Measurements from ENCODE around the gene RPL31. TPM values are rescaled to one million over a fixed set of nuclear protein-coding genes. Genes with fewer than 3 reads are reported as not detected.

RPL31 gene
- polyA plus RNA-seq, 1 of the 3 experiments (the other 2 are of a cell fraction), result 4,488 TPM

DNA sequence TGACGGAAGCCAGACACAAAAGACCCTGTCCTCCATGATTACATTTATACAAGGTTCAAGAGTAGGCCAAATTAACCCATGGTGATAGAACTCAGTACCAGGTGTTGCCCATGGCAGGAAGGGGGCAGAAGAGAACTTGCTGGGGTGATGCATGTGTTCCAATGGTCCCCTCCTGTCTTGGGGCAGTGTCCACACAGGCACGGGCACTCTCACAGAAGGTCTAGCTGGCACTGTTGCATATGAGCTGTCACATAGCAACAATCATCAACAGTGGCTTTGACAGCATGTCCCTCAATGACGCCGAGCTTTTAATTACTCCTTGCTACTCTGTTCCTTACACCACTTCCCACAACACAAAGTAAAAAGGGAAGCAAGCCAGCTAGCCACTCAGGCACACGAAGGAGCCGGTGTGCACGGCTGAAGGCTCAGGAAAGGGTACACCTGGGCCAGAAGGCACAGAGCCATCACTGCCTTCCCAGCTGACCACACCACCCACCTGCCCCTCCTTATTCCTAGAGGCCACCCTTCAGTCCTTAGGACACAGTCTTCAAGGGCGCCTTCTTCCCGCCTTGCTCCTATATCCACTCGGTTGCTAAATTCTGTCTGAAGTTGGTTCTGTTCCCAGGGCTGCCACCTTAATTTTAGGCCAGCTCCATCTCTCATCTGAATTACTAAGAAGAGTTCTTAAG lies 28.9 kb downstream of the RPL31 start:
- Histone ChIP-seq H3K4me3 (ENCODE audit: low read depth in 2 of 2, low read length in 1 of 2) (no peak overlapping the region), H3F3A (replicated peaks; ENCODE audit: insufficient read depth) (no peaks in the 10 kb centered on the region), H3K9me3 (no peaks in the 10 kb centered on the region), H3K4me1 (ENCODE audit: control insufficient read depth in 1 of 2, insufficient read depth in 2 of 2, low read depth in 1 of 2, low read length in 1 of 2) (no peaks in the 10 kb centered on the region; a peak in 1 of 4 replicates), H3K27ac (ENCODE audit: low read depth in 2 of 2, low read length in 1 of 2) (no peak overlapping the region), H2AFZ (ENCODE audit: low read depth) (no peak overlapping the region), H3K9me2 (no peaks in the 10 kb centered on the region), H4K20me1 (ENCODE audit: insufficient read depth) (no peaks in the 10 kb centered on the region), H3K9ac (no peak overlapping the region), H3K27me3 (ENCODE audit: insufficient read depth) (no peaks in the 10 kb centered on the region), H3K36me3 (replicated peaks in 1 of 2; ENCODE audit: control insufficient read depth in 1 of 2, insufficient read depth in 2 of 2, low read length in 1 of 2) (no peaks in the 10 kb centered on the region), H3K4me2 (no peak overlapping the region), H3K79me2 (ENCODE audit: insufficient read depth) (no peaks in the 10 kb centered on the region)
- no peak for TF ChIP-seq USF2 (IDR thresholded peaks at IDR 0.05; ENCODE audit: borderline replicate concordance, low read depth, low read length)
- TF ChIP-seq FOXJ3 (CRISPR knock-in tag; IDR thresholded peaks at IDR 0.05), result no peak
- TF ChIP-seq RCOR1 (IDR thresholded peaks at IDR 0.05; ENCODE audit: low read length), result no peak
- TF ChIP-seq, protein P1, sequence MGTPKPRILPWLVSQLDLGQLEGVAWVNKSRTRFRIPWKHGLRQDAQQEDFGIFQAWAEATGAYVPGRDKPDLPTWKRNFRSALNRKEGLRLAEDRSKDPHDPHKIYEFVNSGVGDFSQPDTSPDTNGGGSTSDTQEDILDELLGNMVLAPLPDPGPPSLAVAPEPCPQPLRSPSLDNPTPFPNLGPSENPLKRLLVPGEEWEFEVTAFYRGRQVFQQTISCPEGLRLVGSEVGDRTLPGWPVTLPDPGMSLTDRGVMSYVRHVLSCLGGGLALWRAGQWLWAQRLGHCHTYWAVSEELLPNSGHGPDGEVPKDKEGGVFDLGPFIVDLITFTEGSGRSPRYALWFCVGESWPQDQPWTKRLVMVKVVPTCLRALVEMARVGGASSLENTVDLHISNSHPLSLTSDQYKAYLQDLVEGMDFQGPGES (IDR thresholded peaks at IDR 0.05; ENCODE audit: low read depth, low read length), result no peak
- TF ChIP-seq GABPA (IDR thresholded peaks at IDR 0.05; ENCODE audit: low read depth), result no peak
- no peak for TF ChIP-seq POLR2AphosphoS5 (IDR thresholded peaks at IDR 0.05; ENCODE audit: low read depth, low read length)
- WGBS (ENCODE audit: low lambda C conversion rate), result 83% methylated on average over 10 of the region's 10 CpGs
- no peak for DNase-seq
- ChIA-PET CTCF (interaction anchor here (0.7 to 2.5 kb wide), 6 partner anchors 18 to 263 kb away, joined by 3 to 11 read pairs (median 4); partner anchors contain the start of gene TBC1D8), POLR2A (no interaction called here)

- Histone ChIP-seq H3K4me3 (ENCODE audit: low read depth in 2 of 2, low read length in 1 of 2) (no peak overlapping the region), H3K79me2 (ENCODE audit: insufficient read depth) (no peaks in the 10 kb centered on the region), H3K9ac (no peak overlapping the region), H3K4me1 (ENCODE audit: control insufficient read depth in 1 of 2, insufficient read depth in 2 of 2, low read depth in 1 of 2, low read length in 1 of 2) (no peaks in the 10 kb centered on the region; a peak in 1 of 4 replicates), H3K4me2 (no peak overlapping the region), H3K27me3 (ENCODE audit: insufficient read depth) (no peaks in the 10 kb centered on the region), H3K9me3 (no peaks in the 10 kb centered on the region), H3K9me2 (no peaks in the 10 kb centered on the region), H3K36me3 (replicated peaks in 1 of 2; ENCODE audit: control insufficient read depth in 1 of 2, insufficient read depth in 2 of 2, low read length in 1 of 2) (no peaks in the 10 kb centered on the region), H2AFZ (ENCODE audit: low read depth) (no peak overlapping the region), H3K27ac (ENCODE audit: low read depth in 2 of 2, low read length in 1 of 2) (no peak overlapping the region), H3F3A (replicated peaks; ENCODE audit: insufficient read depth) (no peaks in the 10 kb centered on the region), H4K20me1 (ENCODE audit: insufficient read depth) (no peaks in the 10 kb centered on the region)
- no peak for TF ChIP-seq SIN3A (IDR thresholded peaks at IDR 0.05; ENCODE audit: borderline replicate concordance, low read depth, low read length)
- TF ChIP-seq USF2 (IDR thresholded peaks at IDR 0.05; ENCODE audit: borderline replicate concordance, low read depth, low read length), result no peak
- TF ChIP-seq NFIC (IDR thresholded peaks at IDR 0.05; ENCODE audit: borderline replicate concordance), result no peak
- no peak for TF ChIP-seq MXI1 (IDR thresholded peaks at IDR 0.05; ENCODE audit: low read depth, low read length)
- TF ChIP-seq, protein P2, sequence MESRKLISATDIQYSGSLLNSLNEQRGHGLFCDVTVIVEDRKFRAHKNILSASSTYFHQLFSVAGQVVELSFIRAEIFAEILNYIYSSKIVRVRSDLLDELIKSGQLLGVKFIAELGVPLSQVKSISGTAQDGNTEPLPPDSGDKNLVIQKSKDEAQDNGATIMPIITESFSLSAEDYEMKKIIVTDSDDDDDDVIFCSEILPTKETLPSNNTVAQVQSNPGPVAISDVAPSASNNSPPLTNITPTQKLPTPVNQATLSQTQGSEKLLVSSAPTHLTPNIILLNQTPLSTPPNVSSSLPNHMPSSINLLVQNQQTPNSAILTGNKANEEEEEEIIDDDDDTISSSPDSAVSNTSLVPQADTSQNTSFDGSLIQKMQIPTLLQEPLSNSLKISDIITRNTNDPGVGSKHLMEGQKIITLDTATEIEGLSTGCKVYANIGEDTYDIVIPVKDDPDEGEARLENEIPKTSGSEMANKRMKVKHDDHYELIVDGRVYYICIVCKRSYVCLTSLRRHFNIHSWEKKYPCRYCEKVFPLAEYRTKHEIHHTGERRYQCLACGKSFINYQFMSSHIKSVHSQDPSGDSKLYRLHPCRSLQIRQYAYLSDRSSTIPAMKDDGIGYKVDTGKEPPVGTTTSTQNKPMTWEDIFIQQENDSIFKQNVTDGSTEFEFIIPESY (IDR thresholded peaks at IDR 0.05; ENCODE audit: borderline replicate concordance, low read depth), result no peak
- WGBS (ENCODE audit: low lambda C conversion rate), result 95% methylated on average over 15 of the region's 15 CpGs
- DNase-seq, result no peak
- CTCF ChIA-PET, result interaction anchor here (0.9 to 2.5 kb wide), 4 partner anchors 20 to 173 kb away, joined by 4 to 11 read pairs (median 6); no protein-coding TSS in a partner anchor
- POLR2A ChIA-PET, result interaction anchor here (1.0 kb wide), 1 partner anchor 30 kb away, joined by 3 read pairs; the partner anchor contains the start of gene RPL31
Observed at GRCh38 chr2:101032084-101032776, 30.1 kb downstream of the RPL31 start.

Data from SK-N-SH (cell line).